ENCODE results near the gene CHSY3.

The CHSY3 gene

GRCh38 chr5:130227699-130228098 lies 323.4 kb downstream of the CHSY3 start:
- Histone ChIP-seq H3K9me3 (ENCODE audit: control insufficient read depth, low read length) (no peaks in the 10 kb centered on the region), H3K4me2 (ENCODE audit: low read length) (no peak overlapping the region), H3K79me2 (no peaks in the 10 kb centered on the region), H3K27me3 (ENCODE audit: control insufficient read depth, insufficient read depth, low read length) (no peaks in the 10 kb centered on the region), H3K4me3 (ENCODE audit: low read depth, low read length) (no peak overlapping the region), H3K27ac (no peak overlapping the region), H2AFZ (no peak overlapping the region), H3K36me3 (ENCODE audit: control insufficient read depth, insufficient read depth, low read length) (no peaks in the 10 kb centered on the region), H3K9ac (no peak overlapping the region), H3K4me1 (no peaks in the 10 kb centered on the region)
- no peak for TF ChIP-seq CTCF (IDR thresholded peaks at IDR 0.05)

- no peak for TF ChIP-seq CTCF (IDR thresholded peaks at IDR 0.05)
- Histone ChIP-seq H3K4me2 (ENCODE audit: low read length) (no peak overlapping the region), H3K9me3 (ENCODE audit: control insufficient read depth, low read length) (no peaks in the 10 kb centered on the region), H3K27ac (no peak overlapping the region), H3K4me1 (no peaks in the 10 kb centered on the region), H3K27me3 (ENCODE audit: control insufficient read depth, insufficient read depth, low read length) (no peaks in the 10 kb centered on the region), H3K79me2 (no peaks in the 10 kb centered on the region), H3K36me3 (ENCODE audit: control insufficient read depth, insufficient read depth, low read length) (no peaks in the 10 kb centered on the region), H3K4me3 (ENCODE audit: low read depth, low read length) (no peak overlapping the region), H2AFZ (no peak overlapping the region), H3K9ac (no peak overlapping the region)
Observed at GRCh38 chr5:130231786-130232185, 327.5 kb downstream of the CHSY3 start.

GRCh38 chr5:130234816-130235215 lies 330.6 kb downstream of the CHSY3 start:
- H3K79me2 ChIP-seq, result no peaks in the 10 kb centered on the region

More at GRCh38 chr5:130234816-130235215, 330.6 kb downstream of the CHSY3 start:
- H3K9ac ChIP-seq, result no peak overlapping the region
- TF ChIP-seq CTCF (IDR thresholded peaks at IDR 0.05), result no peak
- no peak overlapping the region for H3K4me2 ChIP-seq (ENCODE audit: low read length)
- H3K36me3 ChIP-seq (ENCODE audit: control insufficient read depth, insufficient read depth, low read length), result no peaks in the 10 kb centered on the region
- no peaks in the 10 kb centered on the region for H3K4me1 ChIP-seq
- no peak overlapping the region for H3K4me3 ChIP-seq (ENCODE audit: low read depth, low read length)
- H3K9me3 ChIP-seq (ENCODE audit: control insufficient read depth, low read length), result no peaks in the 10 kb centered on the region
- no peak overlapping the region for H3K27ac ChIP-seq
- no peak overlapping the region for H2AFZ ChIP-seq
- no peaks in the 10 kb centered on the region for H3K27me3 ChIP-seq (ENCODE audit: control insufficient read depth, insufficient read depth, low read length)
